Calu3 (cell line): ENCODE measurements around the gene HRH3. TPM values are rescaled to one million over a fixed set of nuclear protein-coding genes. Genes with fewer than 3 reads are reported as not detected.

Experiments used
- BruUV-seq: library from RNA; stranded (reverse); fragments of 400-500 nt; replicated peaks from 2 replicates; lab custom pipeline; 2021; lab: Mats Ljungman, UMichigan
- CTCF ChIA-PET: fragments of 300-600 bp; sonication (Branson Sonifier 250); formaldehyde crosslinking; loops from one replicate; lab custom pipeline; 2022; ENCODE audit warnings: antibody characterized with exemption; lab: Charles Lee
- DNase-seq: peaks from one replicate; pipeline ENCODE4 v3.0.0; 2022
- H3K27ac Mint-ChIP-seq: one replicate; pipeline ENCODE4 v1.8.0; 2022; ENCODE audit warnings: mixed read lengths; ENCODE audit not compliant: unreplicated experiment
- H3K27me3 Mint-ChIP-seq: one replicate; pipeline ENCODE4 v1.8.0; 2022; ENCODE audit warnings: mixed read lengths; ENCODE audit not compliant: unreplicated experiment
- H3K36me3 Mint-ChIP-seq: one replicate; pipeline ENCODE4 v1.8.0; 2022; ENCODE audit warnings: mild to moderate bottlenecking, moderate library complexity, mixed read lengths; ENCODE audit not compliant: insufficient read depth, unreplicated experiment
- H3K4me1 Mint-ChIP-seq: one replicate; pipeline ENCODE4 v1.8.0; 2022; ENCODE audit warnings: mild to moderate bottlenecking, low read depth, mixed read lengths; ENCODE audit not compliant: unreplicated experiment
- H3K4me3 Mint-ChIP-seq: one replicate; pipeline ENCODE4 v1.8.0; 2022; ENCODE audit warnings: mild to moderate bottlenecking, low read depth, moderate library complexity, mixed read lengths; ENCODE audit not compliant: unreplicated experiment
- H3K9me3 Mint-ChIP-seq: one replicate; pipeline ENCODE4 v1.8.0; 2022; ENCODE audit warnings: low read depth, mixed read lengths; ENCODE audit not compliant: unreplicated experiment
- CTCF ChIP-seq: fragments of 200-600 bp; IDR thresholded peaks from one replicate; pipeline ENCODE4 v1.8.0; 2022; ENCODE audit warnings: antibody characterized with exemption; ENCODE audit not compliant: unreplicated experiment
- intact Hi-C: fragments of 100-400 bp; cut with micrococcal nuclease; formaldehyde crosslinking; loops from one replicate; pipeline ENCODE4 v1.10.0; 2022; ENCODE audit not compliant: unreplicated experiment
- total RNA-seq: library from RNA; stranded (reverse); gene quantifications from 2 replicates; pipeline ENCODE4 v1.2.3, GENCODE V29; 2022

HRH3 gene
- total RNA-seq, 1 experiment from 2014 or later: not detected

DNA sequence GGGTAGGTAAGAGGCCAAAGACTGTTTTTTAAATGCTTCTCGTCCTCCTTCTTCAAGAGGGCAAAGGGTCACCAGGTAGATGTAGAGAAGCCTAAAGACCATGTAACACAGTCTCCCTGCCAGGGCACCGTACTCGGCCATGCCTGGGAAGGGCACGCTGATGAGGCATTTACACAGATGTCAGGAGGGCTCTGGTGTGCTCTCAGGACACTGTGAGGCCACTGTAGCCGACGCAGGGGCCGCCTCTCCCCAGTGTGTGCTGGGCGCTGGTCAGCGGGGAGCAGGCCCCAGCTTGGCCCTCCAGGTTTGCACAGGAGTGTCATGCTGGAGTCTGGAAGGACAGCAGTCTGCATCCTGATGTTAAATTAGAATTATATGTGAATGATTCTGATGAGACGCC, 44.4 kb downstream of the HRH3 start:
- Mint-ChIP-seq H3K27ac (no peak overlapping the region), H3K9me3 (no peaks in the 10 kb centered on the region), H3K4me1 (no peaks in the 10 kb centered on the region), H3K27me3 (no peaks in the 10 kb centered on the region), H3K36me3 (peaks cover 39% of the 10 kb centered on the region), H3K4me3 (no peak overlapping the region)
- BruUV-seq: no TSS peak
- DNase-seq: no peak
- TF ChIP-seq CTCF: no peak
- intact Hi-C loops: no loop called here
- CTCF ChIA-PET: no interaction called here

DNA sequence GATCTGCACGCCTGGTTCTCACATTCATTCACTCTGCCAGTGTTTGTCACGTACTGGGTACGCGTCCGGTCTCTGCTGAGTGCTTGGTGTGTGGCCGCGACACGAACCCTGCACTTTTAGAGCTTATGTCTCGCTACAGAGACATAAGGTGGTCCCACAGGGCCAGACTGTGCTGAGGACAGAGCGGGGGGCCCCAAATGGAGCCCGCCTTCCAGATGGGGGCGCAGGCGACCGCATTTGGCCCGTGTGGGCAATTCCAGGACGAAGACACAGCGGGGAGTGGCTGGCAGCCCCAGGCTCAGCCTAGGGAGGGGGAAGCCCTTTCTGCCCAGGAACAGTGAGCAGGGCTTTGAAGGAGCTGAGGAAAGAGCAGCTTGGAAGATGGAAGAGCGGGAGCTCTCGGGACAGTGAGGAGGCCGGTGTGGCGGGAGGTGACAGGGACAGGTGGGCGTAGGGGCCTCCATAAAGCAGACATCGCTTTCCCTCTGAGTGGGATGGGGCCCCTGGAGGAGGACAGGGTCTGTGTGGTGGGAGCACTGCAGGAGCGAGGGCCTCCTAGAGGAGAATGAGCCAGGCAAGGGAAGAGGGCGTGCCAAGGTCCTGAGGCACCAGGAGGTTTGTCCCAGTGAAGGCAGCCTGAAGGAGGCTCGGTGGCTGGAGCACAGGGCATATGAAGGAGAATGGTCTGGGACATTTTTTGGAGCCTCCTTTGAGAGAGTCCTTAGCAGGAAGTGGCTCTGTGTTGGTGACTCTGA, 45.0 kb downstream of the HRH3 start:
- Mint-ChIP-seq H3K27ac (no peak overlapping the region), H3K27me3 (no peaks in the 10 kb centered on the region), H3K36me3 (peaks cover 45% of the 10 kb centered on the region), H3K4me3 (no peak overlapping the region), H3K9me3 (no peaks in the 10 kb centered on the region), H3K4me1 (no peaks in the 10 kb centered on the region)
- BruUV-seq: no TSS peak
- TF ChIP-seq CTCF: no peak
- DNase-seq: no peak
- CTCF ChIA-PET: no interaction called here
- intact Hi-C loops: no loop called here

GRCh38 chr20:62174021-62174804, 45.9 kb downstream of the HRH3 start:
- Mint-ChIP-seq H3K4me3 (no peak overlapping the region), H3K27ac (no peak overlapping the region), H3K36me3 (peaks cover 53% of the 10 kb centered on the region), H3K9me3 (no peaks in the 10 kb centered on the region), H3K4me1 (no peaks in the 10 kb centered on the region), H3K27me3 (no peaks in the 10 kb centered on the region)
- intact Hi-C loops: no loop called here
- no peak for DNase-seq
- TF ChIP-seq CTCF: no peak
- BruUV-seq: no TSS peak
- CTCF ChIA-PET: no interaction called here

DNA sequence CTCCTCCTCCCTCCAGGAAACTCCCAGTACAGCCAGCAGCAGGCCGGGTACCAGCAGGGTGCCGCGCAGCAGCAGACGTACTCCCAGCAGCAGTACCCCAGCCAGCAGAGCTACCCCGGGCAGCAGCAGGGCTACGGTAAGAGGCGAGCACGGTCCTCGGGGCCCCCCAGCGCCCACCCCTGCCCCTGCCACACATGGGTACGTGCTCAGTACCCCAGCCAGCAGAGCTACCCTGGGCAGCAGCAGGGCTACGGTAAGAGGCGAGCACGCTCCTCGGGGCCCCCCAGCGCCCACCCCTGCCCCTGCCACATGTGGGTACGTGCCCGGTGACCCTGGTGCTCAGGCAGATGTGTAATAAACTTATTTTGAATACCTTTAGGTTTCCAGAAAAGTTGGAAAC, 47.4 kb downstream of the HRH3 start:
- H3K36me3 Mint-ChIP-seq: peaks cover 64% of the 10 kb centered on the region

More for the DNA sequence above, 47.4 kb downstream of the HRH3 start:
- Mint-ChIP-seq H3K4me1 (no peaks in the 10 kb centered on the region), H3K27ac (no peak overlapping the region), H3K9me3 (no peaks in the 10 kb centered on the region), H3K27me3 (no peaks in the 10 kb centered on the region), H3K4me3 (no peak overlapping the region)
- BruUV-seq: no TSS peak
- CTCF ChIA-PET: no interaction called here
- TF ChIP-seq CTCF: no peak
- intact Hi-C loops: no loop called here
- DNase-seq: no peak
